MM.1S (cell line): ENCODE data around the gene NEDD4.

Experiments used
- DNase-seq: peaks from one replicate; pipeline ENCODE4 v3.0.0-alpha.2; 2015
- H2AFZ ChIP-seq: fragments of 300-600 bp; sonication (generic); 2 replicates; pipeline ENCODE4 v1.6.0; 2016; ENCODE audit warnings: antibody characterized with exemption, low read length
- H3F3A ChIP-seq: fragments of 300-600 bp; sonication (generic); 2 replicates; pipeline ENCODE4 v1.6.1; 2016; ENCODE audit warnings: mild to moderate bottlenecking, antibody characterized with exemption, low read length, moderate library complexity, mixed read lengths; ENCODE audit not compliant: insufficient read depth
- H3K27ac ChIP-seq: fragments of 300-600 bp; sonication (generic); 2 replicates; pipeline ENCODE4 v1.5.1; 2016; ENCODE audit warnings: mild to moderate bottlenecking, low read length
- H3K27me3 ChIP-seq: fragments of 300-600 bp; sonication (generic); replicated peaks from 2 replicates; pipeline ENCODE4 v1.6.0; 2016; ENCODE audit warnings: low read length; ENCODE audit not compliant: insufficient read depth
- H3K36me3 ChIP-seq: fragments of 300-600 bp; sonication (generic); replicated peaks from 2 replicates; pipeline ENCODE4 v1.6.1; 2016; ENCODE audit warnings: mild to moderate bottlenecking, low read length, mixed read lengths; ENCODE audit not compliant: insufficient read depth
- H3K4me1 ChIP-seq: fragments of 300-600 bp; sonication (generic); 2 replicates; pipeline ENCODE4 v1.6.1; 2016; ENCODE audit warnings: low read length, mixed read lengths
- H3K4me2 ChIP-seq: fragments of 300-600 bp; sonication (generic); 2 replicates; pipeline ENCODE4 v1.6.0; 2016; ENCODE audit warnings: low read depth, low read length
- H3K4me3 ChIP-seq: fragments of 300-600 bp; sonication (generic); 2 replicates; pipeline ENCODE4 v1.5.1; 2016; ENCODE audit warnings: low read length, mixed read lengths
- H3K79me2 ChIP-seq: fragments of 300-600 bp; sonication (generic); 2 replicates; pipeline ENCODE4 v1.6.1; 2016; ENCODE audit warnings: mixed run types, low read length, mixed read lengths
- H3K9ac ChIP-seq: fragments of 300-600 bp; sonication (generic); 2 replicates; pipeline ENCODE4 v1.6.1; 2016; ENCODE audit warnings: low read length, mixed read lengths
- H3K9me2 ChIP-seq: fragments of 300-600 bp; sonication (generic); replicated peaks from 2 replicates; pipeline ENCODE4 v1.6.1; 2016; ENCODE audit warnings: mild to moderate bottlenecking, low read length, mixed read lengths; ENCODE audit not compliant: insufficient read depth
- H3K9me3 ChIP-seq: fragments of 300-600 bp; sonication (generic); replicated peaks from 2 replicates; pipeline ENCODE4 v1.6.1; 2016; ENCODE audit warnings: mild to moderate bottlenecking, low read length, mixed read lengths; ENCODE audit not compliant: insufficient read depth
- H4K20me1 ChIP-seq: fragments of 300-600 bp; sonication (generic); 2 replicates; pipeline ENCODE4 v1.6.1; 2016; ENCODE audit warnings: mild to moderate bottlenecking, low read length, moderate library complexity, mixed read lengths; ENCODE audit not compliant: insufficient read depth
- EZH2 ChIP-seq: fragments of 300-600 bp; sonication (generic); optimal IDR thresholded peaks from 2 replicates; pipeline ENCODE3; 2017; ENCODE audit warnings: low read depth, mild to moderate bottlenecking, antibody characterized with exemption, low read length, mixed read lengths
- EZH2phosphoT487 ChIP-seq: fragments of 300-600 bp; sonication (generic); IDR thresholded peaks from 2 replicates; pipeline ENCODE4 v1.6.1; 2018; ENCODE audit warnings: antibody characterized with exemption, low read length
- TF ChIP-seq, protein P1 (sequence below): fragments of 300-600 bp; sonication (generic); IDR thresholded peaks from 2 replicates; pipeline ENCODE4 v1.5.1; 2016; ENCODE audit warnings: antibody characterized with exemption, low read length, mixed read lengths

The NEDD4 gene

DNA sequence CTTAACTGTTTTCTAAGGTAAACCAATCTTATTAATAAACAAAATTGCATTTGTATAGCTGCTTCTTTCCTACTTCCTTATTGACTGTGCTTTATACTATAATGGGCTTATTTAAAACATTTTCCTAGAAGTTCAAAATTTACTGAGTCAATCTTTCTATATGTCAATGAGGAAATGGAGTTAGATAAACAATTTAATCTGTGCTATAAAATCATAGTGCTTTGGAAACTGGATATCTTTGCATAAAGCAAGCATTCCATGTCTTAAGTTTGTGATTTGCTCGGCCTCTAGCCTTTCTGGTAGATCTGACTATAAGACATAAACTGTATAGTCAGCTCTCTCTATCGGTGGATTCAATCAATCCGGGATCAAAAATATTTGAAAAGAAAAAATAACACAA is 99.6 kb downstream of the NEDD4 start:
- Histone ChIP-seq H4K20me1 (no peaks in the 10 kb centered on the region), H3K4me1 (no peaks in the 10 kb centered on the region), H3K36me3 (no peaks in the 10 kb centered on the region), H3K27me3 (no peaks in the 10 kb centered on the region), H3K9ac (no peak overlapping the region), H3K9me2 (no peaks in the 10 kb centered on the region), H3K9me3 (no peaks in the 10 kb centered on the region), H3K4me3 (no peak overlapping the region), H3F3A (no peaks in the 10 kb centered on the region), H3K27ac (no peak overlapping the region), H2AFZ (no peak overlapping the region), H3K4me2 (no peak overlapping the region), H3K79me2 (no peaks in the 10 kb centered on the region)
- DNase-seq = no peak
- TF ChIP-seq, protein P1, sequence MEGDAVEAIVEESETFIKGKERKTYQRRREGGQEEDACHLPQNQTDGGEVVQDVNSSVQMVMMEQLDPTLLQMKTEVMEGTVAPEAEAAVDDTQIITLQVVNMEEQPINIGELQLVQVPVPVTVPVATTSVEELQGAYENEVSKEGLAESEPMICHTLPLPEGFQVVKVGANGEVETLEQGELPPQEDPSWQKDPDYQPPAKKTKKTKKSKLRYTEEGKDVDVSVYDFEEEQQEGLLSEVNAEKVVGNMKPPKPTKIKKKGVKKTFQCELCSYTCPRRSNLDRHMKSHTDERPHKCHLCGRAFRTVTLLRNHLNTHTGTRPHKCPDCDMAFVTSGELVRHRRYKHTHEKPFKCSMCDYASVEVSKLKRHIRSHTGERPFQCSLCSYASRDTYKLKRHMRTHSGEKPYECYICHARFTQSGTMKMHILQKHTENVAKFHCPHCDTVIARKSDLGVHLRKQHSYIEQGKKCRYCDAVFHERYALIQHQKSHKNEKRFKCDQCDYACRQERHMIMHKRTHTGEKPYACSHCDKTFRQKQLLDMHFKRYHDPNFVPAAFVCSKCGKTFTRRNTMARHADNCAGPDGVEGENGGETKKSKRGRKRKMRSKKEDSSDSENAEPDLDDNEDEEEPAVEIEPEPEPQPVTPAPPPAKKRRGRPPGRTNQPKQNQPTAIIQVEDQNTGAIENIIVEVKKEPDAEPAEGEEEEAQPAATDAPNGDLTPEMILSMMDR = no peak
- TF ChIP-seq EZH2 (no peak), EZH2phosphoT487 (no peak)

DNA sequence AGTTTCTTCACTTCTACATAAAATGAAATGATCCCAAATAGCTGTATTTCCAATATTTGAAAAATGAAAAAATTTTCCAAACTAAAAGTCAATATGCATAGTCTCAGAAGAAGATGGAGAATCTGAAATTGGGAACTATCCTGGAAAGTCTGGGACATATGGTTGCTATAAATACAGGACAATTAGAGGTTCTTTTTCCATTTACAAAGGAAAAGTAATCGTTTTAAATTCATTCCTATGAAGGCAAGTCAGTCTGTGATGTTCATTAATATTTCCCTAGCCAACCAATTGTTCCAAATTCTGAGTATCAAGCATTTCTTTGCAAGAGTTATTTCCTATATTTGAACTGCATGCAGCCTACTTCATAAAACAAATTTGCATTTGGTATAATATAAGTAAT is 102.2 kb downstream of the NEDD4 start:
- Histone ChIP-seq H3K27ac (no peak overlapping the region), H3K36me3 (no peaks in the 10 kb centered on the region), H3K27me3 (no peaks in the 10 kb centered on the region), H3K9me3 (no peaks in the 10 kb centered on the region), H3K4me2 (no peak overlapping the region), H3K4me3 (no peak overlapping the region), H4K20me1 (no peaks in the 10 kb centered on the region), H3K9me2 (no peaks in the 10 kb centered on the region), H3K79me2 (no peaks in the 10 kb centered on the region), H3K4me1 (no peaks in the 10 kb centered on the region), H3K9ac (no peak overlapping the region), H2AFZ (no peak overlapping the region), H3F3A (no peaks in the 10 kb centered on the region)
- no peak for DNase-seq
- TF ChIP-seq EZH2phosphoT487 (no peak), EZH2 (no peak)
- TF ChIP-seq, protein P1 = no peak

DNA sequence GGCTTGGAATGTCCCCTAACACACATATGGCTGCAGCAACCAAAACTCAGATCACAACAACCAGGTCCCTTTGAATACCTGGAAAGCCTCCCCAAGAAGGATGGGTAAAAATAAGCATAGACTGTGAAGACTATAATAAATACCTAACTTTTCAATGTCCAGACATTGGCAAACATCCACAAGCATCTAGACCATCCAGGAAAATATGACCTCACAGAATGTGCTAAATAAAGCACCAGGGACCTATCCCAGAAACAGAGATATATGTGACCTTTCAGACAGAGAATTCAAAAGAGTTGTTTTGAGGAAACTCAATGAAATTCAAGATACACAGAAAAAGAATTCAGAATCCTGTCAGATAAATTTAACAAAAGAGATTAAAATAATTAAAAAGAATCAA is 109.2 kb downstream of the NEDD4 start:
- H3K9me2 ChIP-seq = no peaks in the 10 kb centered on the region
- no peak overlapping the region for H3K27ac ChIP-seq
- H3K79me2 ChIP-seq = no peaks in the 10 kb centered on the region

More for the DNA sequence above, 109.2 kb downstream of the NEDD4 start:
- Histone ChIP-seq H3K4me2 (no peak overlapping the region), H3K4me1 (no peaks in the 10 kb centered on the region), H3F3A (no peaks in the 10 kb centered on the region), H2AFZ (no peak overlapping the region), H3K9me3 (no peaks in the 10 kb centered on the region), H3K9ac (no peak overlapping the region), H3K27me3 (no peaks in the 10 kb centered on the region), H4K20me1 (no peaks in the 10 kb centered on the region), H3K4me3 (no peak overlapping the region), H3K36me3 (no peaks in the 10 kb centered on the region)
- TF ChIP-seq, protein P1 = no peak
- no peak for TF ChIP-seq EZH2
- TF ChIP-seq EZH2phosphoT487 = no peak
- DNase-seq = no peak
